ENCODE data around the gene GSS.
"Not testable (repeated sequence)": the region's sequence is repeated elsewhere in the genome, so short reads cannot be mapped to it uniquely, and the experiment has no call there.

Gene GSS

GRCh38 chr20:34915749-34916455 lies 39.7 kb downstream of the GSS start:
- FAIRE-seq: no peak
- no peak for DNase-seq (ENCODE audit: insufficient read length, low spot score)

DNA sequence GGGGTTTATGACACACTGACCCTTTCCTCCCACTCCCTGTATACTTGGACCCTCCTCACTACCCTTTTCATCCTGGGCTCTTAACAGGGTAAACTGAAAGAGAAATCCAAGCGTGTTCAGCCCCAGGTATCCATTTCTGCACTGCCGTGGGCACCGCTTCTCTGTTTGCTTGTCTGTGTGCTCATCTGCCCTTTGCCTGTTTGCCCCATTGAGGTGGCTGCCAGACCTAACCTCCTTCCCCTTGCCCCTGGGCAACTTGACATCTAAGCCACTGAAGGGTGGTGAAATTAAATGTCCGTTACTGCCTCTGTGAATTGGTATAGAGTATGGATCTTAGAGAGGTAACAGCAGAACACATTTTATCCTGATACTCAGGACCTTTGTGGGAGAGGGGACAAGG lies 40.5 kb downstream of the GSS start:
- FAIRE-seq (no peak), DNase-seq (ENCODE audit: insufficient read length, low spot score) (no peak)

DNA sequence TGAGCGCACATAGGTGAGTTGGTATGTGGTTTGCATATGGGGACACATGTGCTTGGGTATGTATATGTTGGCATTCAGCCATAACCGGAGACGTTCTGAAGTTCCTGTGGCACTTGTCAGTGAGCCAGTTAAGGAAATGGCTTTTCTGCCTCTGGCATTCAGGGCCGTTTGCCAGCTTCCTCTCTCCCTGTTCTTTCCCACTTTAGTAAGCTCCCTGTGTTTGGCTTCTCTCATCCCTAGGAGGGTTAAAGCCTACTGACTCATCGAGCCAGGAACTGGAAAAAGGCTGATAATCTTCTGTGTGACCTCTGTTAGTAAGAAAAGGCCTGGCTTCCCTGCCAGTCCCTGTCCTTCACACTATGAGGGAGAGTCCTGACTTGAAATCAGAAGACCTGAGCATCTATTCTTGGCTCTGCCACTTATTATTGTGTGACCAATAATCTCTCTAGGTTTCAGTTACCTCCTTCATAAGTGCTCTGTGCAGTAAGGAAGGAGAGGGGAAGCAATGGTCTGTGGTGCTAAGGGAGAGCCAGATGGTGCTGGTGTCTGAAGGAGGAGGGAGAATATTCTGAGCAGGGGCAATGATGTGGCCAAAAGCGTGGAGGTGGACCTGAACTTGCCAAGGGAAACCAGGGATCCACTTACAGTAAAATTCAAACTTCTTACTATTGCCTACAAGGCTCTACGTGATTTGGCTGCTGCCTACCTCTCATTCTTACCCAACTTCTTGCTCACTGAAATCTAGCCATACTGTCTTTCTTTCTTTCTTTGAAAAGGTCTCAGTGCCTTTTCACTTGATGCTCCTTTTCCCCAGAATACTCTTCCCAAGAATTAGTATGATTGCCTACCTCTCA lies 47.8 kb downstream of the GSS start:
- DNase-seq (ENCODE audit: insufficient read length, low spot score): no peak
- FAIRE-seq: no peak

DNA sequence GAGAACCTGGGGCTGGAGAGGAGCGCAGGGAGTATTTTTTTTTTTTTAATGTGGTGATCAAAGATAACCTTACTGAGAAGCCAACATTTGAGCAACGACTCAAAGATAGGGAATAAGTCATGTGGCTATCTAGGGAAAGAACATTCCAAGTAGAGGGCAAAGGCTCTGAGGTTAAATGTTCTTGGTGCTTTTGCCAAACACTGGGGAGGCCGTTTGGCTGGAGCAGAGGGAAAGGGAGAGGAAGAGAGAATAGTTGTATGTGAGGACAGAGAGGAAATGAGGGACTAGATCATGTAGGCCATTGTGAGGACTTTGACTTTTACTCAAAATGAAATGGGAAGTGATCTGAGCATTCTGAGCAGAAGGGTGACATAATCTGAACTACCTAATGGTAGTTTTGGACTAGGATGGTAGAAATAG lies 51.4 kb downstream of the GSS start:
- DNase-seq (ENCODE audit: insufficient read length, low spot score) (no peak), FAIRE-seq (no peak)

DNA sequence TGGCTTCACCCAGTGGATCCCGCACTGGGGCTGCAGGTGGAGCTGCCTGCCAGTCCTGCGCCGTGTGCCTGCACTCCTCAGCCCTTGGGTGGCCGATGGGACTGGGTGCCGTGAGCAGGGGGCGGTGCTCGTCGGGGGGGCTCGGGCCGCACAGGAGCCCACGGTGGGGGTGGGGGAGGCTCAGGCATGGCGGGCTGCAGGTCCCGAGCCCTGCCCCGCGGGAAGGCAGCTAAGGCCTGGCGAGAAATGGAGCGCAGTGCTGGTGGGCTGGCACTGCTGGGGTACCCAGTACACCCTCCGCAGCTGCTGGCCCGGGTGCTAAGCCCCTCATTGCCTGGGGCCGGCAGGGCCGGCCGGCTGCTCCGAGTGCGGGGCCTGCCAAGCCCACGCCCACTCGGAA lies 56.9 kb downstream of the GSS start:
- not testable (repeated sequence) for FAIRE-seq; DNase-seq (ENCODE audit: insufficient read length, low spot score)

- DNase-seq (ENCODE audit: insufficient read length, low spot score); FAIRE-seq: not testable (repeated sequence)
Observed at GRCh38 chr20:34898129-34898528, 57.5 kb downstream of the GSS start.

DNA sequence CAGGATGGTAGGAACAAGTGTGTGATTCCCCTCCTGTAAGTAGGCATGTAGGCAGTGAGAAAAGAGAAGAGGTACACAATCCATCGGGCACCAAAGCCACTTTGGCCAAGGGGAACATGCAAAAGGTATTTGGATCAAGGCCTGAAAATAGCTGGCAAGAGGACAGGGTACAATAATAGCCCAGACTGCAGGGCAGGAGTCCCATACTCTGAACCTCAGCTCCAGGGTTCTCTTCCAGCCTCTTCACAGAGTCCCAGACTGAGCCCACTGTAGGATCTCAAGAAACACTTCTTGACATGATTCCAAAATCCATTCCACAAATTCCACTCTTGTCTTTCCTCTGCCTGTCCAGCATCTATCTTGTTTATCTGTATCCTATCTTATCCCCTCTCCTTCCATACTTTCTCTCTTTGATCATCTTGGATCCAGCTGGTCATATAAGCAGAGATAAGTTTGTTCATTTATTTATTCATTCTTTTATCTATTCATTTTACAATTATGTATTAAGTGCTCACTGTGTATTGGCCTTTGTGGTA lies 59.5 kb downstream of the GSS start:
- FAIRE-seq (no peak), DNase-seq (ENCODE audit: insufficient read length, low spot score) (no peak)

- FAIRE-seq: no peak
- no peak for DNase-seq (ENCODE audit: insufficient read length, low spot score)
Observed at GRCh38 chr20:34895465-34895864, 60.1 kb downstream of the GSS start.

GRCh38 chr20:34894723-34895122 lies 60.9 kb downstream of the GSS start:
- DNase-seq (ENCODE audit: insufficient read length, low spot score) (no peak), FAIRE-seq (no peak)

DNA sequence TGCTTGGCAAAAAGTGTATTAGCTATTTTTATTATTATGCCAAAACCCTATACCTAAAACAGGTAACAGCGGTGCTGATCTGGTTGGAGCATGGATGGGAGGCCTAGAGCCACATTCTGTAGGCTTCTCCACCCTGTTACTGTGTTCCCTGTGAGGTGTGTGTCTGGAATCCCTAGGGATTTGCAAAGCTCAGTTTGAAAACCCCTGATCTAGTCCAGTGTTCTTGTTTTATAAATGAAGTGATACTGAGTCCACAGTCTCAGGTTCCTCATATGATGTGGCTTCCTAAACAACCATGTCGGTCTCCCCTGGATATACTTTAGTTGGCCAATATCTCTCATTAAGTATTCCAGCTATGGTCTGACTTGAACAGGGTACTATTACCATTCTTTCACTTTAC lies 62.9 kb downstream of the GSS start:
- FAIRE-seq: no peak
- DNase-seq (ENCODE audit: insufficient read length, low spot score): no peak

DNA sequence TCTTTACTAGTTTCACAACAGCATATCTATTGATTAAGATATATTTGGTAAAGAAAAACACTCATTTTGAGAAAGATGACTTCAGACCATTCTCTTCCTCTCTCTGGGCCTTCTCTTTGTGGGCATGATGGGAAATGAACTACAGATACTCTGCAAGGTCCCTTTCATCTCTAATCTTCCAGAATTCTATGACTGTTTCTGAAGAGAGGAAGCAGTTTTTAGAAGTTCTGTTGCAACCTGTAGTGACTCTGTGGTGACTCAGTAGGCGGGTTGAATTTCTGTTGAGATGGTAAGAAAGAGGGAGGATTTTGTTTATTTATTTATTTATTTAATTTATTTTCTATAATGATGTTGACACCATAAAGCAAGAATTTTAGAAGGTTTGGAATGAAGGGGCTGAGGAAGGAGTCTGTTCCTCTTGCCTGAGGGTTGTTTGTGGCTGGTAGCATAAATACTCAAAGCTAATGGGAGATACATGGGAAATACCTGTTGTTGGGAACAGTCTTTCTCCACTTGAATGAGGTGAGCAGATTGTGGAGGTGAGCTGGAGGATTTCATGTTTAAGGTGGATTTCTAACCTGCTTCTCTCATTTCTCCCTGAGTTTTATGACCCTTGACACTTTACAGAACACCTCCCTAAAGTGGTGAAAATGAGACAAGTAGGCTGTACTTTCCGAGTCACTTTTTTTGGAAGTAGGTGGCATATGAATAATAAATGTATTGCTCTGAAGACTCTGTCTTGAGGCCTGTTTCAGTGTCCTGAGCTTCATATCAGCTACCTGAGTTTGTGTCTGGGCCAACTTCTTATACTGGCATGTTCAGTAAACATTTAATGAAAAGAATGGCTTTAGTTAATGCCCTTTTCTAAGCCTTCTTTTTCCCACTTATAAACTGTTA lies 64.2 kb downstream of the GSS start:
- FAIRE-seq (no peak), DNase-seq (ENCODE audit: insufficient read length, low spot score) (no peak)

GRCh38 chr20:34888468-34888867 lies 67.1 kb downstream of the GSS start:
- no peak for FAIRE-seq
- no peak for DNase-seq (ENCODE audit: insufficient read length, low spot score)

DNA sequence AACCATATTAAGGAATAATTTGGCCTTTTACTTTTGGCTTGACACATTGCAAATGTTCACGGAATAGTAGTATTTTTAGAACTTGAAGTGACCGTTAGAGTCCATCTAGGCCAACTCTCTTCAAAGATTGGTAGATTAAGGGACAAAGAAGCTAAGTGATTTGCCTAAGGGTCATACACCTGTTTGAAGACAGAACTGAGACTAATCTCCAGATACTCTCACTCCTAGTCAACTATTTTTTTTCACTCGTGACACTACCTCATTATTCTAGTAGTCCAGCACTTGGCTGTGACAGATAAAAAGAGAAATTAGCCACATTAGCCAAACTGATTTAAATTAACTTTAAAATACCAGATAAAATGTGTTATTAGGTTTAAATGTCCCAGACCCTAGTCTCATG lies 68.6 kb downstream of the GSS start:
- DNase-seq (ENCODE audit: insufficient read length, low spot score): no peak
- FAIRE-seq: no peak

- no peak for FAIRE-seq
Observed at GRCh38 chr20:34886122-34886521, 69.5 kb downstream of the GSS start.

GRCh38 chr20:34884260-34884659 lies 71.3 kb downstream of the GSS start:
- DNase-seq (ENCODE audit: insufficient read length, low spot score) (no peak), FAIRE-seq (no peak)

More at GRCh38 chr20:34886122-34886521, 69.5 kb downstream of the GSS start:
- DNase-seq (ENCODE audit: insufficient read length, low spot score): no peak

- no peak for FAIRE-seq
- DNase-seq (ENCODE audit: insufficient read length, low spot score): no peak
Observed at GRCh38 chr20:34883809-34884208, 71.8 kb downstream of the GSS start.

DNA sequence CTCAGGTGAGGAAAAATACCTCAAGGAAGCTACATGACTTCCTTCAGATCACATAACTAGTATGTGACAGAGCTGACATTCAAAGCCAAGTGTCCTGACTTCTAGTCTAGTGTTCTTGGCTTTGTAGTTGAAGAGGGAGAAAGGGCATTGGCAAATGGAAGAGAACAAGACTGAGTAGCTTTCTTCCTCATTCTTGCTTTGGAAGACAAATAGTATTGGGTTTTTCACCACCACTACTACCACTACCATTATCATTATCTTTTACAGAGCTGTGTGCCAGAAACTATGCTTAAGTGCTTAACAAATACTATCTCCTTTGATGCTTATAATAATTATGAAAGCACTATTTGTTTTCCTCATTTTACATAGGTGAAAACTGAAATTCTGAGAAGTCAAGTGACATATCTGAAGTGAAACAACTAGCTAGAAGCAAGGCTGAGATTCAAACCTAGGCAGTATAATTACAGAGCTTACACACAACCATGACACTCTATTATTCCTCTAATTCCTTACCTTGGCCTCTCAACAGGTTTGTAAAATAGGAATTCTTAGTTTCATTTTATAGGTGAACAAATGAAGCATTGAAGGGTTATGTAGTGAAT lies 72.4 kb downstream of the GSS start:
- DNase-seq (ENCODE audit: insufficient read length, low spot score): no peak
- no peak for FAIRE-seq

DNA sequence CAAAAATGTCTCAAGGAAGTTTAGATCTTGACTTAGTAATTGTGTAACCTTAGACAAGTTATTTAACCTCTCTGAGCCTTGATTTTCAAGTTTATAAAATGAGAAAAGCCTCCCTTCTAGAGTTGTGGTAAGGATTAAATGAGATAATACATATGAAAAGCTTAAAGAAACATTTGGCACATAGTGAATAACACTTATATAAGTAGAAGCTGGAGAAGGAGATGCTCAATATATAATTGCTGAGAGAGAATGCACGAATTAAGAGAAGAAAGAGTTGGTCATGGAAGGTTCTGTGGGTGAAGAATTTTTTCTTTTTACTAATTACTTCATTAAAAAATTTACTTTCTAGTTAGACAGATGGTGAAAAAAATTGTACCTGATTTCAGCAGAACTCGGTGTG lies 73.9 kb downstream of the GSS start:
- DNase-seq (ENCODE audit: insufficient read length, low spot score): no peak
- FAIRE-seq: no peak

GRCh38 chr20:34880971-34881370 lies 74.6 kb downstream of the GSS start:
- not testable (repeated sequence) for FAIRE-seq; DNase-seq (ENCODE audit: insufficient read length, low spot score)

DNA sequence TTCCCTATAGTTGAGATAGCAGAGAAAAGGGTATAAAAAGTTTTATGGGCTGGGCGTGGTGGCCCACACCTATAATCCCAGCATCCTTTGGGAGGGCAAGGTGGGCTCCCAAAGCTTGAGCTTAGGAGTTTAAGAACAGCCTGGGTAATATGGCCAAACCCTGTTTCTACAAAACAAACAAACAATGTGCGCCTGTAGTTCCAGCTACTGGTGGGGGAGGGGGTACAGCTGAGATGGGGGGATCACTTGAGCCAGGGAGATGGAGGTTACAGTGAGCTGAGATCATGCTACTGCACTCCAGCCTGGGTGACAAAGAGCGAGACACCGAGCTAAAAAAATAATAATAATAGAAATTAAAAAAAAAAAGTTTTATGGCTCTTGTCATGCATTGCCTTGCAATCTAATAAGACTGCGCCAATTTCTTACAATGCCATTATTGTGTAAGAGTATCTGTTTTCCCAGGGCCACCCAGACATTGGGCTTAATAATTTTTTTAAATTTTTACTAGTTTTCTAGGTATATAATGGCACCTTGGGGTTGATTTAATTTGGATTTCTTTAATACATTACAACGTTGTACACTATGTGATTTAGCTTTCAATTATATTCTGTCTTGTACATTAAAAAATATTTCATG lies 75.3 kb downstream of the GSS start:
- FAIRE-seq: no peak
- no peak for DNase-seq (ENCODE audit: insufficient read length, low spot score)
